ENCODE data around the gene FRYL.
"Not testable (repeated sequence)": the region's sequence is repeated elsewhere in the genome, so short reads cannot be mapped to it uniquely, and the experiment has no call there.

The FRYL gene

GRCh38 chr4:48698029-48698971, 81.8 kb downstream of the FRYL start:
- peaks cover 2% of the 10 kb centered on the region for H3K36me3 ChIP-seq (ENCODE audit: control insufficient read depth, insufficient read depth, low read length)
- H3K9ac ChIP-seq (ENCODE audit: low read length) = no peak overlapping the region
- H3K27me3 ChIP-seq (ENCODE audit: control insufficient read depth, insufficient read depth, low read length) = no peaks in the 10 kb centered on the region
- peaks cover 3% of the 10 kb centered on the region for H3K4me1 ChIP-seq (ENCODE audit: control insufficient read depth, insufficient read depth, low read length)
- no peak overlapping the region for H3K27ac ChIP-seq (ENCODE audit: low read depth, low read length)
- H3K4me3 ChIP-seq (ENCODE audit: low read length) = no peak overlapping the region

- not testable (repeated sequence) for H3K27me3 ChIP-seq (ENCODE audit: control insufficient read depth, insufficient read depth, low read length); H3K27ac ChIP-seq (ENCODE audit: low read depth, low read length); H3K4me3 ChIP-seq (ENCODE audit: low read length); H3K4me1 ChIP-seq (ENCODE audit: control insufficient read depth, insufficient read depth, low read length); H3K9ac ChIP-seq (ENCODE audit: low read length); H3K36me3 ChIP-seq (ENCODE audit: control insufficient read depth, insufficient read depth, low read length)
These were observed 82.6 kb downstream of the FRYL start for GRCh38 chr4:48697516-48697915.

GRCh38 chr4:48694824-48695223, 85.3 kb downstream of the FRYL start:
- Histone ChIP-seq H3K27me3 (ENCODE audit: control insufficient read depth, insufficient read depth, low read length) (no peaks in the 10 kb centered on the region), H3K27ac (ENCODE audit: low read depth, low read length) (no peak overlapping the region), H3K36me3 (ENCODE audit: control insufficient read depth, insufficient read depth, low read length) (peaks cover 2% of the 10 kb centered on the region), H3K4me3 (ENCODE audit: low read length) (no peak overlapping the region), H3K4me1 (ENCODE audit: control insufficient read depth, insufficient read depth, low read length) (no peaks in the 10 kb centered on the region), H3K9ac (ENCODE audit: low read length) (no peak overlapping the region)

- Histone ChIP-seq H3K27ac (ENCODE audit: low read depth, low read length) (no peak overlapping the region), H3K4me3 (ENCODE audit: low read length) (no peak overlapping the region), H3K4me1 (ENCODE audit: control insufficient read depth, insufficient read depth, low read length) (no peaks in the 10 kb centered on the region), H3K36me3 (ENCODE audit: control insufficient read depth, insufficient read depth, low read length) (peaks cover 2% of the 10 kb centered on the region), H3K9ac (ENCODE audit: low read length) (no peak overlapping the region), H3K27me3 (ENCODE audit: control insufficient read depth, insufficient read depth, low read length) (no peaks in the 10 kb centered on the region)
These were observed 86.1 kb downstream of the FRYL start for GRCh38 chr4:48693856-48694574.

GRCh38 chr4:48692897-48693296, 87.2 kb downstream of the FRYL start:
- no peak overlapping the region for H3K9ac ChIP-seq (ENCODE audit: low read length)
- H3K36me3 ChIP-seq (ENCODE audit: control insufficient read depth, insufficient read depth, low read length) = no peaks in the 10 kb centered on the region
- no peaks in the 10 kb centered on the region for H3K4me1 ChIP-seq (ENCODE audit: control insufficient read depth, insufficient read depth, low read length)
- H3K27ac ChIP-seq (ENCODE audit: low read depth, low read length) = no peak overlapping the region
- no peaks in the 10 kb centered on the region for H3K27me3 ChIP-seq (ENCODE audit: control insufficient read depth, insufficient read depth, low read length)
- no peak overlapping the region for H3K4me3 ChIP-seq (ENCODE audit: low read length)

- no peaks in the 10 kb centered on the region for H3K36me3 ChIP-seq (ENCODE audit: control insufficient read depth, insufficient read depth, low read length)
- H3K27me3 ChIP-seq (ENCODE audit: control insufficient read depth, insufficient read depth, low read length) = no peaks in the 10 kb centered on the region
- no peak overlapping the region for H3K4me3 ChIP-seq (ENCODE audit: low read length)
- no peak overlapping the region for H3K27ac ChIP-seq (ENCODE audit: low read depth, low read length)
- H3K9ac ChIP-seq (ENCODE audit: low read length) = no peak overlapping the region
- H3K4me1 ChIP-seq (ENCODE audit: control insufficient read depth, insufficient read depth, low read length) = no peaks in the 10 kb centered on the region
These were observed 88.0 kb downstream of the FRYL start for GRCh38 chr4:48692044-48692443.

GRCh38 chr4:48688953-48689352, 91.1 kb downstream of the FRYL start:
- H3K9ac ChIP-seq (ENCODE audit: low read length) = no peak overlapping the region
- no peak overlapping the region for H3K4me3 ChIP-seq (ENCODE audit: low read length)
- H3K27me3 ChIP-seq (ENCODE audit: control insufficient read depth, insufficient read depth, low read length) = no peaks in the 10 kb centered on the region
- H3K36me3 ChIP-seq (ENCODE audit: control insufficient read depth, insufficient read depth, low read length) = no peaks in the 10 kb centered on the region
- no peak overlapping the region for H3K27ac ChIP-seq (ENCODE audit: low read depth, low read length)
- H3K4me1 ChIP-seq (ENCODE audit: control insufficient read depth, insufficient read depth, low read length) = no peaks in the 10 kb centered on the region

GRCh38 chr4:48687313-48688051, 92.6 kb downstream of the FRYL start:
- no peak overlapping the region for H3K9ac ChIP-seq (ENCODE audit: low read length)
- no peak overlapping the region for H3K27ac ChIP-seq (ENCODE audit: low read depth, low read length)
- no peaks in the 10 kb centered on the region for H3K4me1 ChIP-seq (ENCODE audit: control insufficient read depth, insufficient read depth, low read length)
- no peaks in the 10 kb centered on the region for H3K27me3 ChIP-seq (ENCODE audit: control insufficient read depth, insufficient read depth, low read length)
- no peaks in the 10 kb centered on the region for H3K36me3 ChIP-seq (ENCODE audit: control insufficient read depth, insufficient read depth, low read length)
- H3K4me3 ChIP-seq (ENCODE audit: low read length) = no peak overlapping the region

GRCh38 chr4:48686369-48686768, 93.7 kb downstream of the FRYL start:
- Histone ChIP-seq H3K27ac (ENCODE audit: low read depth, low read length) (no peak overlapping the region), H3K27me3 (ENCODE audit: control insufficient read depth, insufficient read depth, low read length) (no peaks in the 10 kb centered on the region), H3K36me3 (ENCODE audit: control insufficient read depth, insufficient read depth, low read length) (no peaks in the 10 kb centered on the region), H3K9ac (ENCODE audit: low read length) (no peak overlapping the region), H3K4me3 (ENCODE audit: low read length) (no peak overlapping the region), H3K4me1 (ENCODE audit: control insufficient read depth, insufficient read depth, low read length) (no peaks in the 10 kb centered on the region)

GRCh38 chr4:48683784-48684666, 96.1 kb downstream of the FRYL start:
- Histone ChIP-seq H3K4me1 (ENCODE audit: control insufficient read depth, insufficient read depth, low read length) (no peaks in the 10 kb centered on the region), H3K4me3 (ENCODE audit: low read length) (no peak overlapping the region), H3K27ac (ENCODE audit: low read depth, low read length) (no peak overlapping the region), H3K36me3 (ENCODE audit: control insufficient read depth, insufficient read depth, low read length) (no peaks in the 10 kb centered on the region), H3K27me3 (ENCODE audit: control insufficient read depth, insufficient read depth, low read length) (no peaks in the 10 kb centered on the region), H3K9ac (ENCODE audit: low read length) (no peak overlapping the region)

GRCh38 chr4:48682870-48683269, 97.2 kb downstream of the FRYL start:
- H3K27me3 ChIP-seq (ENCODE audit: control insufficient read depth, insufficient read depth, low read length); H3K36me3 ChIP-seq (ENCODE audit: control insufficient read depth, insufficient read depth, low read length); H3K27ac ChIP-seq (ENCODE audit: low read depth, low read length); H3K9ac ChIP-seq (ENCODE audit: low read length); H3K4me1 ChIP-seq (ENCODE audit: control insufficient read depth, insufficient read depth, low read length); H3K4me3 ChIP-seq (ENCODE audit: low read length): not testable (repeated sequence)
